ENCODE data around the gene ACTMAP.
"Not testable (repeated sequence)": the region's sequence is repeated elsewhere in the genome, so short reads cannot be mapped to it uniquely, and the experiment has no call there.

The ACTMAP gene

GRCh38 chr19:40776364-40776763 lies 26.1 kb upstream of the ACTMAP start:
- DNase-seq (ENCODE audit: low read depth in 2 of 2): no peak

GRCh38 chr19:40775632-40776022 lies 25.4 kb upstream of the ACTMAP start:
- no peak for DNase-seq (ENCODE audit: low read depth in 2 of 2)

GRCh38 chr19:40774916-40775631 lies 24.8 kb upstream of the ACTMAP start, which contains the start of gene MIA:
Gene MIA (plus strand): TSS chr19:40775521. CDS start chr19:40775543, 22 bp downstream.
- no peak for DNase-seq (ENCODE audit: low read depth in 2 of 2)

GRCh38 chr19:40771101-40771862 lies 21.0 kb upstream of the ACTMAP start:
- not testable (repeated sequence) for DNase-seq (ENCODE audit: low read depth in 2 of 2)

- no peak for DNase-seq (ENCODE audit: low read depth in 2 of 2)
Observed at GRCh38 chr19:40768869-40769268, 18.6 kb upstream of the ACTMAP start.

- DNase-seq (ENCODE audit: low read depth in 2 of 2): not testable (repeated sequence)
Observed at GRCh38 chr19:40766385-40766784, 16.1 kb upstream of the ACTMAP start.

GRCh38 chr19:40763963-40764362 lies 13.7 kb upstream of the ACTMAP start:
- DNase-seq (ENCODE audit: low read depth in 2 of 2): no peak

- DNase-seq (ENCODE audit: low read depth in 2 of 2): no peak
Observed at GRCh38 chr19:40763526-40763925, 13.2 kb upstream of the ACTMAP start.

GRCh38 chr19:40762754-40763470 lies 12.6 kb upstream of the ACTMAP start:
- DNase-seq (ENCODE audit: low read depth in 2 of 2): no peak

GRCh38 chr19:40759352-40759751 lies 9.1 kb upstream of the ACTMAP start:
- DNase-seq (ENCODE audit: low read depth in 2 of 2): no peak

- no peak for DNase-seq (ENCODE audit: low read depth in 2 of 2)
Observed at GRCh38 chr19:40758491-40758890, 8.2 kb upstream of the ACTMAP start.

- DNase-seq (ENCODE audit: low read depth in 2 of 2): no peak
Observed at GRCh38 chr19:40756502-40757110, 6.3 kb upstream of the ACTMAP start.

GRCh38 chr19:40755791-40756190 lies 5.5 kb upstream of the ACTMAP start:
- DNase-seq (ENCODE audit: low read depth in 2 of 2): no peak

- no peak for DNase-seq (ENCODE audit: low read depth in 2 of 2)
Observed at GRCh38 chr19:40755248-40755624, 5.0 kb upstream of the ACTMAP start.

- DNase-seq (ENCODE audit: low read depth in 2 of 2): no peak
Observed at GRCh38 chr19:40754611-40755247, 4.5 kb upstream of the ACTMAP start.

- DNase-seq (ENCODE audit: low read depth in 2 of 2): no peak
Observed at GRCh38 chr19:40752257-40752781, 2.0 kb upstream of the ACTMAP start.

- DNase-seq (ENCODE audit: low read depth in 2 of 2): peak; percentile 89 to 94
Observed at GRCh38 chr19:40750874-40751537, 729 bp upstream of the ACTMAP start, which contains the start of gene SNRPA. Gene SNRPA (plus strand): TSS chr19:40751203. CDS start chr19:40751409, 206 bp downstream.

GRCh38 chr19:40747536-40747935 lies 2.7 kb downstream of the ACTMAP start:
- DNase-seq (ENCODE audit: low read depth in 2 of 2): no peak

- DNase-seq (ENCODE audit: low read depth in 2 of 2): no peak
Observed at GRCh38 chr19:40745402-40745780, 4.9 kb downstream of the ACTMAP start.

GRCh38 chr19:40744554-40745401 lies 5.5 kb downstream of the ACTMAP start:
- DNase-seq (ENCODE audit: low read depth in 2 of 2): no peak

Data from stimulated activated CD8-positive, alpha-beta memory T cell treated with anti-CD3 and anti-CD28 coated beads, Interleukin-2, amount 100 ng/mL, for 1 hour (primary cell).